HepG2 (cell line): Measurements from ENCODE around the gene SPTBN4. TPM values are rescaled to one million over a fixed set of nuclear protein-coding genes. Genes with fewer than 3 reads are reported as not detected.

ENCODE experiments used
- CENPX ChIP-seq: sonication (generic); formaldehyde crosslinking; IDR thresholded peaks from 2 replicates; pipeline ENCODE4 v1.9.0; 2021; ENCODE audit warnings: mild to moderate bottlenecking, missing genetic modification reagents, moderate library complexity
- CHCHD3 ChIP-seq: sonication (generic); formaldehyde crosslinking; IDR thresholded peaks from 2 replicates; pipeline ENCODE4 v1.8.0; 2022; ENCODE audit warnings: mild to moderate bottlenecking, missing genetic modification reagents, moderate library complexity
- POLR2A ChIP-seq, 2 experiments: IDR thresholded peaks; 2 replicates each; pipeline ENCODE4 v1.6.1; 2011; ENCODE audit warnings: low read depth in 2 of 2, low read length in 2 of 2, mild to moderate bottlenecking in 1 of 2, moderate library complexity in 1 of 2; ENCODE audit not compliant: insufficient read depth in 1 of 2
- TEAD3 ChIP-seq: optimal IDR thresholded peaks from 2 replicates; pipeline ENCODE3; 2016; ENCODE audit warnings: borderline replicate concordance
- ZKSCAN1 ChIP-seq: fragments of 150-350 bp; IDR thresholded peaks from 2 replicates; pipeline ENCODE4 v1.6.1; 2014; ENCODE audit warnings: low read length
- ZNF460 ChIP-seq: sonication (generic); formaldehyde crosslinking; IDR thresholded peaks from 2 replicates; pipeline ENCODE4 v1.5.1; 2020; ENCODE audit warnings: missing genetic modification reagents, mild to moderate bottlenecking, borderline replicate concordance
- ZNF510 ChIP-seq: sonication (generic); formaldehyde crosslinking; IDR thresholded peaks from 2 replicates; pipeline ENCODE4 v1.4.0; 2020; ENCODE audit warnings: low read depth, mild to moderate bottlenecking, missing genetic modification reagents
- ZNF777 ChIP-seq: sonication (generic); formaldehyde crosslinking; IDR thresholded peaks from 2 replicates; pipeline ENCODE4 v1.4.0; 2020; ENCODE audit warnings: missing genetic modification reagents
- polyA plus RNA-seq, 8 experiments: library from polyadenylated mRNA; depleted of rRNA in 3 of 8; stranded (reverse) in 7 of 8; unstranded in 1 of 8; fragments of >200 nt; fragmentation: Illumina TruSeq in 4 of 8; extraction: Trizol in 4 of 8; gene quantifications; 2 replicates each; pipeline versions ENCODE4 v1.2.1 to v1.2.3, GENCODE V29; 2011 to 2016; ENCODE audit warnings: low read depth in 4 of 8, missing spikeins in 1 of 8, mixed read lengths in 1 of 8; ENCODE audit not compliant: insufficient read depth in 1 of 8
- total RNA-seq, 5 experiments: library from RNA; depleted of rRNA; stranded (reverse); fragments of >200 nt; fragmentation: Illumina TruSeq; extraction: Trizol; gene quantifications; 2 replicates each; pipeline ENCODE4 v1.2.3, GENCODE V29; 2016; ENCODE audit warnings: low read depth in 1 of 5
- TF ChIP-seq, protein P1 (sequence below), 2 experiments: sonication (generic) in 1 of 2; formaldehyde crosslinking in 1 of 2; IDR thresholded peaks; 2 replicates each; pipeline versions ENCODE4 v1.6.1 to v1.9.0; 2014 to 2022; ENCODE audit warnings: antibody characterized with exemption in 1 of 2, borderline replicate concordance in 1 of 2, inconsistent platforms in 1 of 2, low read depth in 1 of 2, missing genetic modification reagents in 1 of 2
- TF ChIP-seq, protein P2 (sequence below): sonication (generic); formaldehyde crosslinking; IDR thresholded peaks from 2 replicates; pipeline ENCODE4 v1.4.0; 2020; ENCODE audit warnings: low read depth, missing genetic modification reagents
- TF ChIP-seq, protein P3 (sequence below): sonication (generic); formaldehyde crosslinking; IDR thresholded peaks from 2 replicates; pipeline ENCODE4 v1.9.0; 2021; ENCODE audit warnings: mild to moderate bottlenecking, missing genetic modification reagents

The SPTBN4 gene
- total and polyA plus RNA-seq, 2 of the 13 experiments (the other 11 are each of a cell fraction or from before 2014, with no cell fraction given) = 0.11 TPM

DNA sequence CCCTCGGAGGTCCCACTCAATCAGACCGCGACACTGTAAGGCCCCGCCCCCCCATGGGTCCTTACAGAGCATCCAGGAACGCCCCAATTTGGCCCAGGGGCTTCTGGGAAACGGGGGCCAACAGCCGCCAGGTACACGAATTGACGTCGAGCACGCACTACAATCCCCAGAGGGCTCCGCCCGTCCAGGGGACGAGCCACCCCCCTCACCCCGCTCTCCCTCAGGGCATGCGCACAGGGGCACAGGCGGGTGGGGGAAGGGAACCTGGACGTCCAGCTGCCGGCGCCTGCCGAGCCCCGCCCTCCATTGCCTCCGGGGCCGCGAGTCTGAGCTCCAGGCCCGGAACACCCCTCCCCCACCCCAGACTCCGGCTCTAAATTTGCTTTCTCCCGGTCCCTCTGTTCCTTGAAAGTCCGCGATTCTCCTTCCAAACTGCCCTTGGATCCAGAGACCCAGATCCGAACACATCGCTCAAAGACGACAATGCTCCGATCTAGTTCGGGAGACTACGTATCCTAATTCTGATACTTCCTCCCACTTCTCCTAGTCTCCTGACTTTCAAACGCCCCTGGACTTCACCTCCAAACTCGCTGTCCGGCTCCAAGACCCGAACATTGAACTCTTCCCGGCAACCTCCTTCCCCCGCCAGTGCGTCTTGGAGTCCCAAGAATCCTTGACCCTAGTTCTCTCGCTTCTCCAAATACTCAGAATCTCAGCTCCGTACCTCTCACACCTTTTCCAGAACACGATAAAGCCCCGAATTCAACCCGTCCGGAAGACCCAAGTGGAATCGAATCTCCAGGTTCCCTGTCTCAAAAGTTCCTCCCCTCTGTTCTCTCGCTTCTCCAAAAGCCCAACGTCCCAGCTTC, 23.4 kb upstream of the SPTBN4 start (continued):
- TF ChIP-seq, protein P1, sequence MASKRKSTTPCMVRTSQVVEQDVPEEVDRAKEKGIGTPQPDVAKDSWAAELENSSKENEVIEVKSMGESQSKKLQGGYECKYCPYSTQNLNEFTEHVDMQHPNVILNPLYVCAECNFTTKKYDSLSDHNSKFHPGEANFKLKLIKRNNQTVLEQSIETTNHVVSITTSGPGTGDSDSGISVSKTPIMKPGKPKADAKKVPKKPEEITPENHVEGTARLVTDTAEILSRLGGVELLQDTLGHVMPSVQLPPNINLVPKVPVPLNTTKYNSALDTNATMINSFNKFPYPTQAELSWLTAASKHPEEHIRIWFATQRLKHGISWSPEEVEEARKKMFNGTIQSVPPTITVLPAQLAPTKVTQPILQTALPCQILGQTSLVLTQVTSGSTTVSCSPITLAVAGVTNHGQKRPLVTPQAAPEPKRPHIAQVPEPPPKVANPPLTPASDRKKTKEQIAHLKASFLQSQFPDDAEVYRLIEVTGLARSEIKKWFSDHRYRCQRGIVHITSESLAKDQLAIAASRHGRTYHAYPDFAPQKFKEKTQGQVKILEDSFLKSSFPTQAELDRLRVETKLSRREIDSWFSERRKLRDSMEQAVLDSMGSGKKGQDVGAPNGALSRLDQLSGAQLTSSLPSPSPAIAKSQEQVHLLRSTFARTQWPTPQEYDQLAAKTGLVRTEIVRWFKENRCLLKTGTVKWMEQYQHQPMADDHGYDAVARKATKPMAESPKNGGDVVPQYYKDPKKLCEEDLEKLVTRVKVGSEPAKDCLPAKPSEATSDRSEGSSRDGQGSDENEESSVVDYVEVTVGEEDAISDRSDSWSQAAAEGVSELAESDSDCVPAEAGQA (IDR thresholded peaks at IDR 0.05; ENCODE audit: low read depth) = no peak
- TF ChIP-seq, protein P1 (CRISPR knock-in tag; IDR thresholded peaks at IDR 0.05; ENCODE audit: borderline replicate concordance) = no peak
- TF ChIP-seq ZNF460 (CRISPR knock-in tag) (no peak), POLR2A (IDR thresholded peaks at IDR 0.05; ENCODE audit: insufficient read depth in 1 of 2, low read depth in 2 of 2, low read length in 2 of 2) (peak; percentile 32 to 49; a peak in 3 of 4 replicates), CENPX (CRISPR knock-in tag) (no peak), CHCHD3 (no peak), ZNF510 (no peak), TEAD3 (peak; percentile 47), ZNF777 (CRISPR knock-in tag) (peak; percentile 96), ZKSCAN1 (no peak)
- TF ChIP-seq, protein P2, sequence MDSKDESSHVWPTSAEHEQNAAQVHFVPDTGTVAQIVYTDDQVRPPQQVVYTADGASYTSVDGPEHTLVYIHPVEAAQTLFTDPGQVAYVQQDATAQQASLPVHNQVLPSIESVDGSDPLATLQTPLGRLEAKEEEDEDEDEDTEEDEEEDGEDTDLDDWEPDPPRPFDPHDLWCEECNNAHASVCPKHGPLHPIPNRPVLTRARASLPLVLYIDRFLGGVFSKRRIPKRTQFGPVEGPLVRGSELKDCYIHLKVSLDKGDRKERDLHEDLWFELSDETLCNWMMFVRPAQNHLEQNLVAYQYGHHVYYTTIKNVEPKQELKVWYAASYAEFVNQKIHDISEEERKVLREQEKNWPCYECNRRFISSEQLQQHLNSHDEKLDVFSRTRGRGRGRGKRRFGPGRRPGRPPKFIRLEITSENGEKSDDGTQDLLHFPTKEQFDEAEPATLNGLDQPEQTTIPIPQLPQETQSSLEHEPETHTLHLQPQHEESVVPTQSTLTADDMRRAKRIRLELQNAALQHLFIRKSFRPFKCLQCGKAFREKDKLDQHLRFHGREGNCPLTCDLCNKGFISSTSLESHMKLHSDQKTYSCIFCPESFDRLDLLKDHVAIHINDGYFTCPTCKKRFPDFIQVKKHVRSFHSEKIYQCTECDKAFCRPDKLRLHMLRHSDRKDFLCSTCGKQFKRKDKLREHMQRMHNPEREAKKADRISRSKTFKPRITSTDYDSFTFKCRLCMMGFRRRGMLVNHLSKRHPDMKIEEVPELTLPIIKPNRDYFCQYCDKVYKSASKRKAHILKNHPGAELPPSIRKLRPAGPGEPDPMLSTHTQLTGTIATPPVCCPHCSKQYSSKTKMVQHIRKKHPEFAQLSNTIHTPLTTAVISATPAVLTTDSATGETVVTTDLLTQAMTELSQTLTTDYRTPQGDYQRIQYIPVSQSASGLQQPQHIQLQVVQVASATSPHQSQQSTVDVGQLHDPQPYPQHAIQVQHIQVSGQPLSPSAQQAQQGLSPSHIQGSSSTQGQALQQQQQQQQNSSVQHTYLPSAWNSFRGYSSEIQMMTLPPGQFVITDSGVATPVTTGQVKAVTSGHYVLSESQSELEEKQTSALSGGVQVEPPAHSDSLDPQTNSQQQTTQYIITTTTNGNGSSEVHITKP = peak; percentile 51; the same call in 1 of the 2 replicates
- TF ChIP-seq, protein P3, sequence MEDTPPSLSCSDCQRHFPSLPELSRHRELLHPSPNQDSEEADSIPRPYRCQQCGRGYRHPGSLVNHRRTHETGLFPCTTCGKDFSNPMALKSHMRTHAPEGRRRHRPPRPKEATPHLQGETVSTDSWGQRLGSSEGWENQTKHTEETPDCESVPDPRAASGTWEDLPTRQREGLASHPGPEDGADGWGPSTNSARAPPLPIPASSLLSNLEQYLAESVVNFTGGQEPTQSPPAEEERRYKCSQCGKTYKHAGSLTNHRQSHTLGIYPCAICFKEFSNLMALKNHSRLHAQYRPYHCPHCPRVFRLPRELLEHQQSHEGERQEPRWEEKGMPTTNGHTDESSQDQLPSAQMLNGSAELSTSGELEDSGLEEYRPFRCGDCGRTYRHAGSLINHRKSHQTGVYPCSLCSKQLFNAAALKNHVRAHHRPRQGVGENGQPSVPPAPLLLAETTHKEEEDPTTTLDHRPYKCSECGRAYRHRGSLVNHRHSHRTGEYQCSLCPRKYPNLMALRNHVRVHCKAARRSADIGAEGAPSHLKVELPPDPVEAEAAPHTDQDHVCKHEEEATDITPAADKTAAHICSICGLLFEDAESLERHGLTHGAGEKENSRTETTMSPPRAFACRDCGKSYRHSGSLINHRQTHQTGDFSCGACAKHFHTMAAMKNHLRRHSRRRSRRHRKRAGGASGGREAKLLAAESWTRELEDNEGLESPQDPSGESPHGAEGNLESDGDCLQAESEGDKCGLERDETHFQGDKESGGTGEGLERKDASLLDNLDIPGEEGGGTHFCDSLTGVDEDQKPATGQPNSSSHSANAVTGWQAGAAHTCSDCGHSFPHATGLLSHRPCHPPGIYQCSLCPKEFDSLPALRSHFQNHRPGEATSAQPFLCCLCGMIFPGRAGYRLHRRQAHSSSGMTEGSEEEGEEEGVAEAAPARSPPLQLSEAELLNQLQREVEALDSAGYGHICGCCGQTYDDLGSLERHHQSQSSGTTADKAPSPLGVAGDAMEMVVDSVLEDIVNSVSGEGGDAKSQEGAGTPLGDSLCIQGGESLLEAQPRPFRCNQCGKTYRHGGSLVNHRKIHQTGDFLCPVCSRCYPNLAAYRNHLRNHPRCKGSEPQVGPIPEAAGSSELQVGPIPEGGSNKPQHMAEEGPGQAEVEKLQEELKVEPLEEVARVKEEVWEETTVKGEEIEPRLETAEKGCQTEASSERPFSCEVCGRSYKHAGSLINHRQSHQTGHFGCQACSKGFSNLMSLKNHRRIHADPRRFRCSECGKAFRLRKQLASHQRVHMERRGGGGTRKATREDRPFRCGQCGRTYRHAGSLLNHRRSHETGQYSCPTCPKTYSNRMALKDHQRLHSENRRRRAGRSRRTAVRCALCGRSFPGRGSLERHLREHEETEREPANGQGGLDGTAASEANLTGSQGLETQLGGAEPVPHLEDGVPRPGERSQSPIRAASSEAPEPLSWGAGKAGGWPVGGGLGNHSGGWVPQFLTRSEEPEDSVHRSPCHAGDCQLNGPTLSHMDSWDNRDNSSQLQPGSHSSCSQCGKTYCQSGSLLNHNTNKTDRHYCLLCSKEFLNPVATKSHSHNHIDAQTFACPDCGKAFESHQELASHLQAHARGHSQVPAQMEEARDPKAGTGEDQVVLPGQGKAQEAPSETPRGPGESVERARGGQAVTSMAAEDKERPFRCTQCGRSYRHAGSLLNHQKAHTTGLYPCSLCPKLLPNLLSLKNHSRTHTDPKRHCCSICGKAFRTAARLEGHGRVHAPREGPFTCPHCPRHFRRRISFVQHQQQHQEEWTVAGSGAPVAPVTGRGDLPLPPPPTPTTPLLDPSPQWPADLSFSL (CRISPR knock-in tag) = no peak
